Neural cell (in vitro differentiated cells): Measurements from ENCODE around the gene ZNF350.

ENCODE experiments used
- EP300 ChIP-seq: fragments of 450-650 bp; conservative IDR thresholded peaks from 2 replicates; pipeline ENCODE4 v1.6.1; 2014; ENCODE audit warnings: antibody characterized with exemption, mild to moderate bottlenecking, moderate library complexity; ENCODE audit not compliant: poor library complexity, severe bottlenecking
- EZH2 ChIP-seq: fragments of 200-600, 300-800 bp; shearing (Covaris generic), sonication (generic); IDR thresholded peaks from 2 replicates; pipeline ENCODE4 v1.6.1; 2014; ENCODE audit warnings: antibody characterized with exemption, low read length, borderline replicate concordance, mild to moderate bottlenecking; ENCODE audit not compliant: insufficient read depth, poor library complexity, severe bottlenecking
- POLR2AphosphoS5 ChIP-seq: IDR thresholded peaks from 2 replicates; pipeline ENCODE4 v1.6.1; 2012
- RAD21 ChIP-seq: fragments of 450-650 bp; conservative IDR thresholded peaks from 2 replicates; pipeline ENCODE4 v1.6.1; 2014; ENCODE audit warnings: antibody characterized with exemption, mild to moderate bottlenecking, moderate library complexity
- TAF1 ChIP-seq: IDR thresholded peaks from 2 replicates; pipeline ENCODE4 v1.6.1; 2012; ENCODE audit warnings: low read depth
- TF ChIP-seq, protein P1 (sequence below): fragments of 450-650 bp; IDR thresholded peaks from 2 replicates; pipeline ENCODE4 v1.5.1; 2014; ENCODE audit warnings: antibody characterized with exemption, mild to moderate bottlenecking, moderate library complexity; ENCODE audit not compliant: poor library complexity, severe bottlenecking

- TF ChIP-seq, protein P1, sequence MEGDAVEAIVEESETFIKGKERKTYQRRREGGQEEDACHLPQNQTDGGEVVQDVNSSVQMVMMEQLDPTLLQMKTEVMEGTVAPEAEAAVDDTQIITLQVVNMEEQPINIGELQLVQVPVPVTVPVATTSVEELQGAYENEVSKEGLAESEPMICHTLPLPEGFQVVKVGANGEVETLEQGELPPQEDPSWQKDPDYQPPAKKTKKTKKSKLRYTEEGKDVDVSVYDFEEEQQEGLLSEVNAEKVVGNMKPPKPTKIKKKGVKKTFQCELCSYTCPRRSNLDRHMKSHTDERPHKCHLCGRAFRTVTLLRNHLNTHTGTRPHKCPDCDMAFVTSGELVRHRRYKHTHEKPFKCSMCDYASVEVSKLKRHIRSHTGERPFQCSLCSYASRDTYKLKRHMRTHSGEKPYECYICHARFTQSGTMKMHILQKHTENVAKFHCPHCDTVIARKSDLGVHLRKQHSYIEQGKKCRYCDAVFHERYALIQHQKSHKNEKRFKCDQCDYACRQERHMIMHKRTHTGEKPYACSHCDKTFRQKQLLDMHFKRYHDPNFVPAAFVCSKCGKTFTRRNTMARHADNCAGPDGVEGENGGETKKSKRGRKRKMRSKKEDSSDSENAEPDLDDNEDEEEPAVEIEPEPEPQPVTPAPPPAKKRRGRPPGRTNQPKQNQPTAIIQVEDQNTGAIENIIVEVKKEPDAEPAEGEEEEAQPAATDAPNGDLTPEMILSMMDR: no peak
- TF ChIP-seq POLR2AphosphoS5: no peak
- TF ChIP-seq EZH2: no peak
- no peak for TF ChIP-seq TAF1
- TF ChIP-seq RAD21: no peak
- no peak for TF ChIP-seq EP300
These were observed 3.3 kb downstream of the ZNF350 start for GRCh38 chr19:51983361-51983760.
